ENCODE results near the gene SNTB2. TPM values are rescaled to one million over a fixed set of nuclear protein-coding genes. Genes with fewer than 3 reads are reported as not detected.
A peak's percentile ranks its signal among the peaks of the same experiment; 100 is the strongest.
"Not testable (repeated sequence)": the region's sequence is repeated elsewhere in the genome, so short reads cannot be mapped to it uniquely, and the experiment has no call there.

Gene SNTB2
- total and polyA plus RNA-seq, 2 donors (not counting 1 experiment from before 2014, with no cell fraction given), result 51.8 to 63.3 TPM

- no peak overlapping the region for H3K4me2 ChIP-seq (ENCODE audit: extremely low read depth, insufficient read depth, low read length)
- H4K20me1 ChIP-seq (ENCODE audit: control insufficient read depth, extremely low read depth, insufficient read depth, low read length), result no peaks in the 10 kb centered on the region
- no peaks in the 10 kb centered on the region for H3K27me3 ChIP-seq (ENCODE audit: control insufficient read depth, insufficient read depth, low read length)
- H2AFZ ChIP-seq (ENCODE audit: low read length), result no peak overlapping the region
- peak overlapping the region; percentile 26 for H3K27ac ChIP-seq (ENCODE audit: insufficient read depth, low read length)
- peaks cover 6% of the 10 kb centered on the region for H3K36me3 ChIP-seq (ENCODE audit: control insufficient read depth, insufficient read depth, low read length)
- peak; percentile 52 to 89 for DNase-seq (ENCODE audit: low read depth in 2 of 2)
- TF ChIP-seq EZH2 (IDR thresholded peaks at IDR 0.05; ENCODE audit: low read length, missing control alignments), result no peak
- TF ChIP-seq CTCF (conservative IDR thresholded peaks at IDR 0.05 in 1 of 2, IDR thresholded peaks at IDR 0.05 in 1 of 2; ENCODE audit: low read depth in 1 of 2, low read length in 2 of 2), result peak; percentile 6 to 45
- peaks cover 2% of the 10 kb centered on the region for H3K79me2 ChIP-seq (ENCODE audit: control insufficient read depth, insufficient read depth, low read length)
- no peak overlapping the region for H3K9ac ChIP-seq (ENCODE audit: insufficient read depth, low read length)
- H3K4me3 ChIP-seq (replicated peaks in 1 of 4; ENCODE audit: control extremely low read depth in 1 of 4, insufficient read depth in 1 of 4, low read depth in 3 of 4, low read length in 4 of 4), result no peak overlapping the region
- no peaks in the 10 kb centered on the region for H3K4me1 ChIP-seq (ENCODE audit: control insufficient read depth, extremely low read depth, insufficient read depth, low read length)
- no peaks in the 10 kb centered on the region for H3K9me3 ChIP-seq (ENCODE audit: control insufficient read depth, insufficient read depth, low read depth, low read length)
Observed at GRCh38 chr16:69286941-69287713, 100.2 kb downstream of the SNTB2 start.

- H3K4me3 ChIP-seq (replicated peaks in 1 of 4; ENCODE audit: control extremely low read depth in 1 of 4, insufficient read depth in 1 of 4, low read depth in 3 of 4, low read length in 4 of 4); H2AFZ ChIP-seq (ENCODE audit: low read length); H3K27ac ChIP-seq (ENCODE audit: insufficient read depth, low read length); H3K79me2 ChIP-seq (ENCODE audit: control insufficient read depth, insufficient read depth, low read length); H4K20me1 ChIP-seq (ENCODE audit: control insufficient read depth, extremely low read depth, insufficient read depth, low read length); DNase-seq (ENCODE audit: low read depth in 2 of 2); H3K9me3 ChIP-seq (ENCODE audit: control insufficient read depth, insufficient read depth, low read depth, low read length); H3K9ac ChIP-seq (ENCODE audit: insufficient read depth, low read length); H3K36me3 ChIP-seq (ENCODE audit: control insufficient read depth, insufficient read depth, low read length); H3K4me2 ChIP-seq (ENCODE audit: extremely low read depth, insufficient read depth, low read length); H3K27me3 ChIP-seq (ENCODE audit: control insufficient read depth, insufficient read depth, low read length); H3K4me1 ChIP-seq (ENCODE audit: control insufficient read depth, extremely low read depth, insufficient read depth, low read length): not testable (repeated sequence)
Observed at GRCh38 chr16:69291657-69292056, 104.7 kb downstream of the SNTB2 start.

- H2AFZ ChIP-seq (ENCODE audit: low read length), result no peak overlapping the region
- no peak for DNase-seq (ENCODE audit: low read depth in 2 of 2)
- no peaks in the 10 kb centered on the region for H3K27me3 ChIP-seq (ENCODE audit: control insufficient read depth, insufficient read depth, low read length)
- H3K4me2 ChIP-seq (ENCODE audit: extremely low read depth, insufficient read depth, low read length), result no peak overlapping the region
- no peak overlapping the region for H3K4me3 ChIP-seq (replicated peaks in 1 of 4; ENCODE audit: control extremely low read depth in 1 of 4, insufficient read depth in 1 of 4, low read depth in 3 of 4, low read length in 4 of 4)
- no peak overlapping the region for H3K9ac ChIP-seq (ENCODE audit: insufficient read depth, low read length)
- no peaks in the 10 kb centered on the region for H3K4me1 ChIP-seq (ENCODE audit: control insufficient read depth, extremely low read depth, insufficient read depth, low read length)
- peaks cover 1% of the 10 kb centered on the region for H3K36me3 ChIP-seq (ENCODE audit: control insufficient read depth, insufficient read depth, low read length)
- no peak for TF ChIP-seq EZH2 (IDR thresholded peaks at IDR 0.05; ENCODE audit: low read length, missing control alignments)
- no peak for TF ChIP-seq CTCF (conservative IDR thresholded peaks at IDR 0.05 in 1 of 2, IDR thresholded peaks at IDR 0.05 in 1 of 2; ENCODE audit: low read depth in 1 of 2, low read length in 2 of 2)
- no peak overlapping the region for H3K27ac ChIP-seq (ENCODE audit: insufficient read depth, low read length)
- H4K20me1 ChIP-seq (ENCODE audit: control insufficient read depth, extremely low read depth, insufficient read depth, low read length), result no peaks in the 10 kb centered on the region
- no peaks in the 10 kb centered on the region for H3K9me3 ChIP-seq (ENCODE audit: control insufficient read depth, insufficient read depth, low read depth, low read length)
- no peaks in the 10 kb centered on the region for H3K79me2 ChIP-seq (ENCODE audit: control insufficient read depth, insufficient read depth, low read length)
Observed at GRCh38 chr16:69293401-69293800, 106.4 kb downstream of the SNTB2 start.
